ENCODE data around the gene LHX5. TPM values are rescaled to one million over a fixed set of nuclear protein-coding genes. Genes with fewer than 3 reads are reported as not detected.

Gene LHX5
- polyA plus RNA-seq, 1 donor = not detected

GRCh38 chr12:113477171-113477841, 5.6 kb upstream of the LHX5 start:
- no peak for DNase-seq

- DNase-seq = no peak
These were observed 4.7 kb upstream of the LHX5 start for GRCh38 chr12:113476176-113476986.

DNA sequence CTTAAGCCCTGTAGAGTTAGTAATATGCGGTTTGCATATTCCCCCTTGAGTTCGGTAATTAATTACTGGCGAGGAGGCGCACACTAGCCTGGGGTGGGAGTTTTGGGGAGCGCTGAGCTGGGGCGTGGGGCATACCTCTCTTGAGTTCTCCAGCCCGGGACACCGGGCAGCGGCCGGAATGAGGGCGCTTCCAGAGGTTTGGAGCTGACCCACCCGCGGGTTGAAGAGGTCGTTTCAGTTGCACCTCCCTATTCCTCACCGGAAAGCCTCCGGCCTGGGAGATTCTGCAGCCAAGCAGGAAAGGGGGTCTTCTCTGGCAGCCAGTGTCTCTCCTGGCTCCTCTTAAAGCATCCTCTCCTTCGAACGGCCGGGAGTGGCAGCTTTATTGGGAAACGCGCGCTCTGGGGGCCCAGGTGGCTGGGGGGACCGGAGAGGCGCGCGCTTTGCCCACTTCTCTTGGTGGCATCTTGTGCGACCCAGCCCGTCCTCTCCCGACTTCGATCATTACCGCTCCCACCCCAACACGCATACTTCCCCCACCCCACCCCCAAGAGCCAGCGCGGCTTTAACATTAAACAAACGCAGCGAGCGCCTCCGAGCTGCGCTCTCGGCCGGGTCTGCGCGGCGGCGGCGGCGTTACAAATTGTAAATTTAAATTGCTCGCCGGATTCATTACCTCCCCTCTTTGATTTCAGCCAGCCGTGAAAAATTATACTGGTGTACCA, 3.9 kb upstream of the LHX5 start:
- no peak for DNase-seq

DNA sequence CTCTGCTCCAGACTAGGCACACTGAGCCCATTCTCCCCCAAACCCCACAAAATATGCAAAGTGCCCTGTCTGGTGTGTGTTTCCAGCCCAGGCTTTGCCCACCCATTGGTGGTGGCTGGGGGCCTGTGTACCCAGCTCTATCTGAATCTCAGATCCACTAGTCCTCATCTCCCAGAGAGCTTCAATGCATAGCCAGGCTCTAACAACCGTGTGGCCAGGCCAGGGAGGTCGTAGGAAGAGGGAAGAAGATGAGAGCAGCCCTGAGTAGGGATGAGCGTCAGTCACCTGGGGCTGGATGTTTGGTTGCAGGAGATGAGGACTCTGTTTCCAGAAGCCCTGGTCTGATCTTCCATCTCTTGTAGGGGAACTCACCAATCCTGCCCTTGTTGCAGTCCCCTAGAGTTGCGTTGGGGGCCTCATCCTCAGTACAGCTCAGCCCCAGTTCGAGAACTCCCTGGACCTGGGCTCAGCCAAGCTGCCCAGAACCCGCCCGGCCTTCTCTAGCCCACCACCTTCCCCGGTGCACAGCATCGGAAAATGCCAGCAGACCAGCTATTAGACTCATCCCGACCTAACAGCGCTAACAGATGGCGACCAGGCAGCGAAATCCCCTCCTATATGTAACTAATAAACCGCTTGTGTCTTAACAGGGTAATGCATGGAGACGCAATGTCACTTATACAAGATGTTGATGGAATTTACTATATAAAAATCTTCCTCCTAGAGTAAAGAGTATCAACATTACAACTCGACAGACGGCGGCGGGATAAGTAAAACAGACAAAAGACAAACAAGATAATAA, 3.2 kb upstream of the LHX5 start:
- no peak for DNase-seq

DNA sequence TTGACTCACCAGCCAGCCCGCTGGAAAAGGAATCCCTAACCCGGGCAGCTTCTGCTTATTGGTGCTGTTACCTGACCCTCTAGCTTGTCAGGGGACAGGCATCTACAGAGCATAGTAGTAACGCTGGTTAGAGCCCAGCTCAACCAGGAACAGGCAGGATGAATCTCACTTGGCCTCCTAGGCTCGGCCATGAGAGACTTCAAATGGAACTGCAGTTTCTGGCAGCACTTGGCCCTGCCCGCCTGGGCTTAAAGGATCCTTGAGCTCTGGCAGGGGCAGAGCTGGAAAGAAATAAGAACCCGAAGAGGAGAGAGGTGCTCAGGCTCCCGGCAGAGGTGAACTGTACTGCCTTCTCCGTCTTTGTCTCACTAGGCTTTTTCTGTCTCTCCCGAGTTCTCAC, 2.3 kb upstream of the LHX5 start:
- no peak for DNase-seq

- DNase-seq = no peak
These were observed 1.7 kb upstream of the LHX5 start for GRCh38 chr12:113473400-113473799.

DNA sequence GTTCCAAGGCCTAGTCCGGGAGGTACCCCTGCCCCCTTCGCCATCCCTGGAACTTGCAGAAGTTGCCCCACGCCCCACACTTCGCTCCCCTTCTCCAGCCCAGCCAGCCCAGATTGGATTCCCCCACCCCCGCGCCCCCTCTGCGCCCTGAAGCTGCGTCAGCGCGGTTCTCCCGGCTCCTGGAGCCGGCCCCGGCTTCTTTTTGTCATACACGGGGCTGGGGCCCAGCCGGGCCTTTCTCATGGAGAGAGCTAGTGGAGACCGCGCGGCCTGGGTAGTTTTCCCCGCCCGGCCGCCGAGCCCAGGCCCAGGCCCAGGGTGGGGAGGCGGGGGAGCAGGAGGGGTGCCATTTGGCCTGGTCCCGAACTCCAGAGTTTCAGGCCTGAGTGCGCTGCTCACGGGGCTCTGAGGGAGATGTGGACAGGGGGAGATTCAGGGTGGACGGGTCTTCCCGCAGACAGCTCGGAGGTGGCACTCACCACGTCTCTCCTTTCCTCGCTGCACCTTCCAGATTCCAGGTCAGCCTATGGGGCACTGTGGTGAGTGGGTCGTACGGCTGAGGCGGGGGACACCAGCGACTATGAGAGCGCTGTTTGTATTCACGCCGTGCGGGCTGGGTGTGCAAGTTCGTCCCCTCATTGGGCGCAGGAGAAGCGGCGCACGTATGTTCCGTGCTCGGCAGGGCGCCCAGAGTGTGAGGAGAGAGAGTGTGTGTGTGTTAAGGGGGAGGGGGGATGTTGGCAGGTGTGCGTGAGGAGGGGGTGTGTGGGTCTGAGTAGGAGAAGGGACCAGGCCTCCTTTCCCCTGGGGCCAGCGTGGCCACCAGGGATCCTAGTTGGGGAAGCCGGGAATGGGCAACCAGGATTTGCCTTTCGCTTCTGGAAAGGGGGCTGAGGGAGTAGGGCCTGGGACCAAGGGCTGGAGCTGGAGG, 785 bp upstream of the LHX5 start:
- DNase-seq = no peak

- DNase-seq = no peak
These were observed 626 bp downstream of the LHX5 start for GRCh38 chr12:113470871-113471618.

DNA sequence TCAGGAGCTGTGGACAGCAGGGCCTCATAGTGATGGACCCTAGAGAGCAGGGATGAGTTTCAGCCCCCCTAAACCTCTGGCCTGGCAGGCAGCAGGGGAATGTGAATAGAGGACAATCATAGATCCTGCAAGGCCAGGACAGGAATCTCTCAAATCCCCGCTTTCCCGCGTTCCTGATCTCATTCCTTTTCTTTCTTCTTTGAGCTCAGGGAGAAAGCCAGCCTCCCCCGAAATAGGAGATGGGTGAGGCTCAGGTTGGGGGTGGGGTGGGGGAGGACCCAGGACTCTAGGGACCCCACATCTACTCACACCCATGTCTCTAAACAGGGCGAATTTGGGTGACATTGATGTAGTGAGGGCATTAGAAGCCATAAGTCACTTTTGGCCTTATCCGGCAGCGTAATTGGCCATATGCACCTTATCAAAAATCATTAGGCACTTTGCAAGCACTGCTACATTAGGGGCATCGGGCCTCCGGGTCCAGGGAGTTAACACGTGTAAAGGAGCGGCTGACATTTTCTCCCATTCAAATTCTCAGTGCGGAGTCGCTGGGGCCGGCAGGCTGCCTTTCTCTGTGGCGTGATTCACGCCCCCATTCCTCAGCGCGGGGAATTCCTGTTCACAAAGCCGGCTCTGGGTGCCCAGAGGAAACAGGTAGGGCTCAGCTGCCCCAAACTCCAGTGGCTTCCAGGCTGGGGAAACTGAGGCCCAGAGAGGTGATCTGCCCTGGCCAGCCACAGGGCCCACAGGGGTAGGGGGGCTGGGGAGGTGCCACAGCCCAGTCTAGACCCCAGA, 1.5 kb downstream of the LHX5 start:
- no peak for DNase-seq

- no peak for DNase-seq
These were observed 2.3 kb downstream of the LHX5 start for GRCh38 chr12:113469224-113469948.

DNA sequence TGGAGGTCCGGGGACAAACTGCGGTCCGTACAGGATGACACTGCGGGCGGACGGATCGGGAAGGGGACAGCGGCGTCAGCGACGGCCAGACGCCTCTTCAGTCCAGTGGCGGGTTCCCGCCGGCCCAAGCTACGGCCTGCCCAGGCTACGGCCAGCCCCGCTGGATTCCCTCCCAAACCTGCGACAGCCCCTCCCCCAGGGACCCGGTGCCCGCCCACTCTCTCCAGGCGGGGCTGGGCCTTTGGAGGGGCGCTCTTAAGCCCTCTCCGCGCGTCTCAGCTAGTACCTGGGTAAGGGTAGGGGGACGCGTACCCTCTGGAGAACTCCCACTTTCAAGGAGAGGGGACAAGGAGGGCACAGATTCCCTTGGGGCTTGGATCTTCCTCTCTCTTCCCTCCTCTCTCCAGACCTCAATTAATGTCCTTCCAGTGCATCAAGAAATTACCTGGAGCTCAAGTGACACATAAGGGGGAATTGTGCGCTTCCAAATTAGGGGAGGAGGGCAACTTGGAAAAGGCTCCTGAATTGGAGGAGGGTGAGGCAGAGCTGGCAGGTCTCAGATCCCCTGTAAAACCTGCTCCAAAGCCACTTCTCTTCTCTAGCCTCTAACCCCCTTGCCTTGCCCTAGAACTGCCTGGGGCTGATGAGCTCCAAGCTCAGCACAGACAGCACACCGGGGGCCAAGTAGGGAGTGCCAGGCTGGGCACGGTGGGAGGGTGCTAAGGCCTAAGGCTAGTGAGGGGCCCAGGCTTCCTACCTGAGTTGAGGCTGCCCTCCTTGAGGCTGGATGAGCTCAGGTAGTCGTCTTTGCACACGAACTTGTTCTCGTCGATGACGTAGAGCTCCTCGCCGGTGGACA, 3.1 kb downstream of the LHX5 start:
- no peak for DNase-seq

DNA sequence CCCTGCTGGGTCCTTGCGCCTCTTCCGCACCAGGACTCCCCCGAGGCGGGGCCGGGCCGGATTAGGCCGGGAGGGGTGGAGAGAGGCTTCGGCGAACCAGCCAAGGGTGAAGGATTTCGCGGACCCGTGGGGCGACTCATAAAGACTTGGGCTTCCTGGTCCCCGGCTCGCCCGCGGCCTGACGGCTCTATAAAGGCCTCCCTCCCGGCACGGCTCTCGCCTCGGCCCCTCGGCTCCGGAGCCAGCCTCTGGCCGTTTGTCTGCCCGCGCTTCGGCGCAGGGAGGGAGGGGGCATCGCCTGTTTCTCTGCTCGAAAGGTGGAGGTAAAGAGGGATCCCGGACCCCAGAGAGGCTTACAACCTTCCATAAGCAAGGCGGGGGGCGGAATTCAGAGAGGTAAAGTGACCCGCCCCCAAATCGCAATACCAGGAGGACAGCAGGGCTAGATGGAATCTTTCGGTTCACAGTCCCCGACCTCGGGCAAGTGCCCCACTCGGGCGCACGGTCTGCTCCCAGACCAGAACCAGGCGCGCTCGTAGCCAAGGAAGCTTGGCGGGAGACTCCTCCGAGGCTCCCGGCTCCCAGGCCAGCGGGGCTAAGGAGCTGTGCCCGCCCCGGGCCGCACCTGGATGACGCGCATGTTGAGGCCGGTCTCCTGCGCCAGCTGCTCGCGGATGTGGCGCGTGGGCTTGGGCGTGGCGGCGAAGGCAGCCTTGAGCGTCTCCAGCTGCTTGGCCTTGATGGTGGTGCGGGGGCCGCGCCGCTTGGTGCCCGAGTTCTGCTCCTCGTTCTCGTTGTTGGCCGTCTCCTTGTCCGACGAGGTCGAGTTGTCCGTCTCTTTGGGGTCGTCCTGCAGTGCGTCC, 3.9 kb downstream of the LHX5 start:
- DNase-seq = no peak

GRCh38 chr12:113467142-113467501, 4.5 kb downstream of the LHX5 start:
- DNase-seq = no peak

DNA sequence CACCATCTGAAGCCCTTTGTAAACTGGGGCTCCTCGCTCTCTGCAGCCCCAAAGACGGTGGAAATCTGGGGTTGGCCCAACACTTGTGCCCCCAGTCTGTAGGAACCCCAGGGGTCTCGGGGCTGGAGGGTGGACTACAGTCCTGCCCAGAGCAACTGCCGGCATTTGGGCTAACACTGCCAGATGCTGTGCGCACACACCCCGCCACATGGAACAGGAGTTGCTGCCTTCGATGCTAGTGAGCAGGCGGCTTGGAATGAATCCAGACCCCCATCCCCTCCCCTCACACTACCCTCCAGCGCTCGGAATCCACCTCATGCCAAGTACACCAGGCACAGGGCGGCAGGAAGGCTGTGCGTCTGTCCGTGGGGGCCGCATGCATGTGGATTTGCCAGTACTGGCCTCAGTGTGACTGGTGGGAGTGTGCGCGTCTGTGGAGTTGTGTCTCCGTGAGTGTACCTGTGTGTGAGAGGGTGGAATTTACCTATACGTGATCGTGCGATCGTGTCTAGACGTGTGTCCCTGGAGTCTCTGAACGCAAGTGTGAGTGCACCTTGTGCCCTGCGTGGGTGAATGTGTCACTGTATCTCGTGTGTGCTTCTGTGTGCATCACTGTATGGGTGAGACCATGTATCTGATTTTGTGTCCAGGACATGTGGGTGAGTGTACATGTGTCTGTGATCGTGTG, 5.1 kb downstream of the LHX5 start:
- DNase-seq = no peak

DNA sequence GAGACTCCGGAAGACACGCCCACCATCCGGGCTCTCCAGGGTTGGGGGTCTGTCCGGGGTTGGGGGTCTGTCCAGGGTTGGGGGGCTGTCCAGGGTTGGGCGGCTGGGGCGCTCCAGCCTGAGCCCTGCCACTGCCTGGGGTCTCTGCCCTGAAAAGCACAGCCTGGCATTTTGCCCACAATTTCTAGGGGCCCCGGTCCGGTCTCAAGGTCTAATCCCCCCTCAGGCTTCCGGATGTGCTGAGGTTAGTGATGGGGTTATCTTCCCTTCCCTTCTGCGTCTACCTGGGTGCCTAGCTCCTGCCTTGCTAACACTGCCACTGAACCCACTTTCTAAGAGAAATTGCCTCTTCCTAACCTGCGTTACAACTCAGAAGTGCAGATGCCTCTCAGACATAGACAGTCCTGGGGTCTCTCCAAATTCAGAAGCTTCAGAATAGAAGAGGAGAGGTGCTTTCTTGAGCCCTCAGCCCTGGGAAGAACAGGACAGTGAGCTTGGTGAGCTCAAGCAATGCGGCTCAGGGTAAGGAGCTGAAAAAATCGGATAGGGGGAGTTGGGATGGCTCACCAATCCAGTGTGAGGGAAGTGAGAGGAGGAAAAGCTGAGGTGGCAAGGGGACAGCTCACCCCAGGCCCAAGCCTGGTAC, 5.7 kb downstream of the LHX5 start:
- DNase-seq = no peak

All from hindlimb muscle (tissue), 1 donor.